GM23248 (cell line): ENCODE results near the gene NFXL1.

Experiments
- EZH2 ChIP-seq: fragments of 200-600 bp; sonication (generic); IDR thresholded peaks from 2 replicates; pipeline ENCODE4 v1.6.1; 2018; ENCODE audit warnings: antibody characterized with exemption, mild to moderate bottlenecking; ENCODE audit not compliant: insufficient read depth, poor library complexity, severe bottlenecking
- EZH2phosphoT487 ChIP-seq: fragments of 200-600 bp; sonication (generic); IDR thresholded peaks from 2 replicates; pipeline ENCODE4 v1.6.1; 2018; ENCODE audit warnings: antibody characterized with exemption, moderate library complexity, mild to moderate bottlenecking, low read depth; ENCODE audit not compliant: insufficient read depth

DNA sequence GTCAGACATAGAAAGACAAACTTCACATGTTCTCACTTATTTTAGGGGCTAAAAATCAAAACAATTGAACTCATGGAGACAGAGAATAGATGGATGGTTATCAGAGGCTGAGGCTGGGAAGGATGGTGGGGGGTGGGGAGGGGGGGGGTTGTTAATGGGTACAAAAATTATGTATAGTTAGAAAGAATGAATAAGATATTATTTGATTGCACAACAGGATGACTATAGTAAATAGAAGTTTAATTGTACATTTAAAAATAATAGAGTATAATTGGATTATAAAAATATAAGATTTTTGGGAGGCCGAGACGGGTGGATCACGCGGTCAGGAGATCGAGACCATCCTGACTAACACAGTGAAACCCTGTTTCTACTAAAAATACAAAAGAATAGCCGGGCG lies 109.8 kb downstream of the NFXL1 start:
- TF ChIP-seq EZH2, result no peak
- no peak for TF ChIP-seq EZH2phosphoT487
